ELF-1 (cell line): ENCODE results near the gene TK2.

Experiments used
- DNase-seq: peaks from one replicate; pipeline ENCODE4 v3.0.0-alpha.2; 2016; ENCODE audit warnings: low read depth, low spot score

Gene TK2

GRCh38 chr16:66484453-66485213 is 65.3 kb downstream of the TK2 start:
- no peak for DNase-seq

GRCh38 chr16:66483689-66484452 is 66.1 kb downstream of the TK2 start:
- peak; percentile 89 for DNase-seq

- no peak for DNase-seq
These were observed 68.0 kb downstream of the TK2 start for GRCh38 chr16:66481943-66482390.

- DNase-seq: no peak
These were observed 68.6 kb downstream of the TK2 start for GRCh38 chr16:66481081-66481942.

GRCh38 chr16:66480265-66481080 is 69.4 kb downstream of the TK2 start:
- no peak for DNase-seq

GRCh38 chr16:66479661-66480264 is 70.2 kb downstream of the TK2 start:
- DNase-seq: no peak

- DNase-seq: peak; percentile 81
These were observed 71.0 kb downstream of the TK2 start for GRCh38 chr16:66478733-66479511.

- DNase-seq: no peak
These were observed 72.8 kb downstream of the TK2 start for GRCh38 chr16:66477028-66477515.

- DNase-seq: peak; percentile 66
These were observed 73.4 kb downstream of the TK2 start for GRCh38 chr16:66476328-66477027.

- DNase-seq: no peak
These were observed 74.7 kb downstream of the TK2 start for GRCh38 chr16:66475232-66475631.

GRCh38 chr16:66474750-66475199 is 75.1 kb downstream of the TK2 start:
- DNase-seq: no peak

- no peak for DNase-seq
These were observed 76.0 kb downstream of the TK2 start for GRCh38 chr16:66473654-66474519.

GRCh38 chr16:66473051-66473571 is 76.8 kb downstream of the TK2 start:
- DNase-seq: no peak

GRCh38 chr16:66471716-66472393 is 78.1 kb downstream of the TK2 start:
- DNase-seq: no peak

- DNase-seq: no peak
These were observed 78.7 kb downstream of the TK2 start for GRCh38 chr16:66471264-66471663.

GRCh38 chr16:66470556-66470955 is 79.4 kb downstream of the TK2 start:
- no peak for DNase-seq

- no peak for DNase-seq
These were observed 79.9 kb downstream of the TK2 start for GRCh38 chr16:66469947-66470546.
